H1 (cell line): ENCODE measurements around the gene ARHGEF4. TPM values are rescaled to one million over a fixed set of nuclear protein-coding genes. Genes with fewer than 3 reads are reported as not detected.

Experiments used
- CTCF ChIA-PET: fragments of 300-600 bp; sonication (Branson Sonifier 250); formaldehyde crosslinking; loops from one replicate; lab custom pipeline; 2021; ENCODE audit not compliant: partially characterized antibody; lab: Charles Lee
- POLR2A ChIA-PET: fragments of 300-600 bp; sonication (Branson Sonifier 250); formaldehyde crosslinking; loops from one replicate; lab custom pipeline; 2021; ENCODE audit warnings: inconsistent platforms; ENCODE audit not compliant: partially characterized antibody; lab: Charles Lee
- DNase-seq, 2 experiments: peaks; one replicate each; pipeline versions ENCODE4 v3.0.0 to v3.0.0-alpha.2; 2010 to 2022; ENCODE audit warnings: low spot score in 2 of 2, low read depth in 1 of 2, mixed read lengths in 1 of 2
- FAIRE-seq: peaks from 2 replicates; lab custom pipeline; 2011; peaks lifted over from hg19 to GRCh38; lab: Jason Lieb, UNC
- H2AFZ ChIP-seq: 2 replicates; pipeline ENCODE4 v1.8.1; 2012; ENCODE audit warnings: low read length, inconsistent platforms
- H2AK5ac ChIP-seq: 2 replicates; pipeline ENCODE4 v1.6.1; 2013; ENCODE audit warnings: low read depth, low read length
- H2BK120ac ChIP-seq: replicated peaks from 2 replicates; pipeline ENCODE3; 2013; ENCODE audit warnings: low read depth, low read length, inconsistent platforms
- H2BK12ac ChIP-seq: 2 replicates; pipeline ENCODE4 v1.6.1; 2013; ENCODE audit warnings: low read depth, low read length
- H2BK15ac ChIP-seq: 2 replicates; pipeline ENCODE4 v1.6.1; 2013; ENCODE audit warnings: low read length
- H2BK20ac ChIP-seq: 2 replicates; pipeline ENCODE4 v1.6.1; 2013; ENCODE audit warnings: low read length
- H2BK5ac ChIP-seq: 2 replicates; pipeline ENCODE4 v1.6.1; 2013; ENCODE audit warnings: low read depth, low read length
- H3K14ac ChIP-seq: 2 replicates; pipeline ENCODE4 v1.6.1; 2013; ENCODE audit warnings: inconsistent platforms; ENCODE audit not compliant: insufficient read length
- H3K18ac ChIP-seq: 2 replicates; pipeline ENCODE4 v1.6.1; 2013; ENCODE audit warnings: low read length; ENCODE audit errors: extremely low read depth
- H3K23ac ChIP-seq: 2 replicates; pipeline ENCODE4 v1.6.1; 2013; ENCODE audit warnings: inconsistent platforms; ENCODE audit not compliant: insufficient read length
- H3K23me2 ChIP-seq: 2 replicates; pipeline ENCODE4 v1.6.1; 2013; ENCODE audit warnings: low read depth, low read length
- H3K27ac ChIP-seq: 2 replicates; pipeline ENCODE4 v1.6.1; 2011; ENCODE audit warnings: low read depth, low read length, inconsistent platforms
- H3K27me3 ChIP-seq, 4 experiments: replicated peaks in 1 of 4; 1 replicate in 1 of 4; 2 replicates in 3 of 4; pipeline versions ENCODE4 v1.6.1 to v1.8.1; 2011 to 2013; ENCODE audit warnings: low read length in 3 of 4, mild to moderate bottlenecking in 3 of 4, inconsistent platforms in 2 of 4, mixed read lengths in 2 of 4, moderate library complexity in 1 of 4; ENCODE audit not compliant: control insufficient read depth in 3 of 4, insufficient read depth in 3 of 4; ENCODE audit errors: extremely low read depth in 1 of 4
- H3K36me3 ChIP-seq, 4 experiments: 2 replicates each; pipeline versions ENCODE4 v1.6.1 to v1.8.1; 2011 to 2013; ENCODE audit warnings: mild to moderate bottlenecking in 4 of 4, low read length in 3 of 4, moderate library complexity in 2 of 4, control low read depth in 1 of 4, inconsistent platforms in 1 of 4; ENCODE audit not compliant: insufficient read depth in 4 of 4, control insufficient read depth in 2 of 4
- H3K4ac ChIP-seq: replicated peaks from 2 replicates; pipeline ENCODE3; 2013; ENCODE audit warnings: low read length, low read depth, mixed read lengths, inconsistent platforms; ENCODE audit not compliant: insufficient read length
- H3K4me1 ChIP-seq, 4 experiments: replicated peaks in 1 of 4; 1 replicate in 1 of 4; 2 replicates in 3 of 4; pipeline versions ENCODE4 v1.6.1 to v1.8.1; 2011 to 2013; ENCODE audit warnings: low read length in 3 of 4, inconsistent platforms in 2 of 4, mixed read lengths in 1 of 4; ENCODE audit not compliant: insufficient read depth in 4 of 4, control insufficient read depth in 3 of 4
- H3K4me2 ChIP-seq, 2 experiments: 2 replicates each; pipeline versions ENCODE4 v1.6.1 to v1.8.1; 2011 to 2013; ENCODE audit warnings: low read depth in 2 of 2, low read length in 2 of 2, control low read depth in 1 of 2, inconsistent platforms in 1 of 2, mild to moderate bottlenecking in 1 of 2; ENCODE audit not compliant: insufficient read depth in 1 of 2
- H3K4me3 ChIP-seq, 4 experiments: fragments of 200-600, 300-600 bp in 1 of 4; sonication (generic), shearing (Covaris generic), sonication (Bioruptor Twin) in 1 of 4; 2 replicates each; pipeline versions ENCODE4 v1.5.1 to v1.8.1; 2011 to 2016; ENCODE audit warnings: low read length in 4 of 4, low read depth in 3 of 4, control low read depth in 2 of 4, inconsistent platforms in 2 of 4, mild to moderate bottlenecking in 2 of 4, mixed read lengths in 1 of 4, moderate library complexity in 1 of 4; ENCODE audit not compliant: insufficient read depth in 2 of 4; ENCODE audit errors: extremely low read depth in 1 of 4
- H3K56ac ChIP-seq: replicated peaks from 2 replicates; pipeline ENCODE3; 2013; ENCODE audit warnings: low read depth, mild to moderate bottlenecking, mixed read lengths, low read length, inconsistent platforms; ENCODE audit not compliant: insufficient read length
- H3K79me1 ChIP-seq: 2 replicates; pipeline ENCODE4 v1.6.1; 2013; ENCODE audit warnings: low read depth, low read length, control low read depth
- H3K79me2 ChIP-seq, 2 experiments: 2 replicates each; pipeline versions ENCODE4 v1.6.1 to v1.8.1; 2012 to 2013; ENCODE audit warnings: low read length in 2 of 2, mild to moderate bottlenecking in 2 of 2, inconsistent platforms in 1 of 2; ENCODE audit not compliant: insufficient read depth in 2 of 2, control insufficient read depth in 1 of 2
- H3K9ac ChIP-seq, 4 experiments: replicated peaks in 1 of 4; 1 replicate in 1 of 4; 2 replicates in 3 of 4; pipeline versions ENCODE4 v1.6.1 to v1.8.1; 2011 to 2013; ENCODE audit warnings: low read depth in 3 of 4, low read length in 3 of 4, control low read depth in 2 of 4, mild to moderate bottlenecking in 2 of 4, moderate library complexity in 2 of 4, inconsistent platforms in 1 of 4; ENCODE audit errors: extremely low read depth in 1 of 4
- H3K9me3 ChIP-seq, 2 experiments: 2 replicates each; pipeline versions ENCODE4 v1.6.1 to v1.8.1; 2012 to 2013; ENCODE audit warnings: mild to moderate bottlenecking in 2 of 2, moderate library complexity in 2 of 2, control low read depth in 1 of 2, inconsistent platforms in 1 of 2, low read depth in 1 of 2, low read length in 1 of 2, mixed read lengths in 1 of 2; ENCODE audit not compliant: insufficient read depth in 2 of 2
- H4K20me1 ChIP-seq, 2 experiments: replicated peaks in 1 of 2; 2 replicates each; pipeline versions ENCODE3 to v1.8.1; 2011 to 2013; ENCODE audit warnings: inconsistent platforms in 2 of 2, low read length in 2 of 2, mild to moderate bottlenecking in 1 of 2; ENCODE audit not compliant: insufficient read depth in 2 of 2, control insufficient read depth in 1 of 2
- H4K5ac ChIP-seq: 2 replicates; pipeline ENCODE4 v1.6.1; 2013; ENCODE audit warnings: low read length, low read depth, mixed read lengths, inconsistent platforms; ENCODE audit not compliant: insufficient read length
- H4K8ac ChIP-seq: 2 replicates; pipeline ENCODE4 v1.8.0; 2013; ENCODE audit warnings: mild to moderate bottlenecking, moderate library complexity, low read length, inconsistent platforms; ENCODE audit not compliant: insufficient read depth; ENCODE audit errors: extremely low read depth
- H4K91ac ChIP-seq: replicated peaks from 2 replicates; pipeline ENCODE3; 2013; ENCODE audit warnings: low read length, mixed read lengths, inconsistent platforms; ENCODE audit not compliant: insufficient read length
- BRCA1 ChIP-seq: IDR thresholded peaks from 2 replicates; pipeline ENCODE4 v1.6.1; 2012; ENCODE audit warnings: low read depth, low read length, improper control_type of control experiment
- KDM1A ChIP-seq: fragments of 200-600, 300-600 bp; sonication (generic); IDR thresholded peaks from 2 replicates; pipeline ENCODE4 v1.7.1; 2016; ENCODE audit warnings: mild to moderate bottlenecking, low read length, borderline replicate concordance
- WGBS, 2 experiments: shearing (Covaris generic) in 1 of 2; methylation state at CpG; one replicate each; pipeline versions ENCODE4 v1.1.6 to v1.1.7; 2013 to 2015; ENCODE audit warnings: low lambda C conversion rate in 2 of 2, mixed read lengths in 2 of 2, inconsistent platforms in 1 of 2, low coverage in 1 of 2, missing lambda C conversion rate in 1 of 2; ENCODE audit not compliant: insufficient replicate concordance in 2 of 2, insufficient coverage in 1 of 2, insufficient read length in 1 of 2; ENCODE audit errors: extremely low coverage in 1 of 2, missing lambda C conversion rate in 1 of 2; 5-methylcytosine and 5-hydroxymethylcytosine counted together
- polyA plus RNA-seq, 7 experiments: library from polyadenylated mRNA; depleted of rRNA in 3 of 7; stranded (reverse) in 5 of 7; unstranded in 2 of 7; fragments of >200 nt in 5 of 7; fragments of 200-250 nt in 2 of 7; gene quantifications; 1 replicate in 5 of 7; 2 replicates in 1 of 7; 4 replicates in 1 of 7; pipeline versions ENCODE4 v1.2.1 to v1.2.3, GENCODE V29; 2011 to 2013; ENCODE audit warnings: missing spikeins in 2 of 7, mixed read lengths in 2 of 7
- total RNA-seq: library from RNA; stranded (reverse); fragmentation: NEBNext Ultra II Directional; extraction: Animal tissue kit (Norgen Biotek cat#: 25700); gene quantifications from 2 replicates; pipeline ENCODE4 v1.2.1, GENCODE V29; 2021

Gene ARHGEF4
- total and polyA plus RNA-seq, 2 of the 8 experiments (the other 6 are each of a cell fraction or from before 2014, with no cell fraction given): 10.6 to 14.6 TPM

DNA sequence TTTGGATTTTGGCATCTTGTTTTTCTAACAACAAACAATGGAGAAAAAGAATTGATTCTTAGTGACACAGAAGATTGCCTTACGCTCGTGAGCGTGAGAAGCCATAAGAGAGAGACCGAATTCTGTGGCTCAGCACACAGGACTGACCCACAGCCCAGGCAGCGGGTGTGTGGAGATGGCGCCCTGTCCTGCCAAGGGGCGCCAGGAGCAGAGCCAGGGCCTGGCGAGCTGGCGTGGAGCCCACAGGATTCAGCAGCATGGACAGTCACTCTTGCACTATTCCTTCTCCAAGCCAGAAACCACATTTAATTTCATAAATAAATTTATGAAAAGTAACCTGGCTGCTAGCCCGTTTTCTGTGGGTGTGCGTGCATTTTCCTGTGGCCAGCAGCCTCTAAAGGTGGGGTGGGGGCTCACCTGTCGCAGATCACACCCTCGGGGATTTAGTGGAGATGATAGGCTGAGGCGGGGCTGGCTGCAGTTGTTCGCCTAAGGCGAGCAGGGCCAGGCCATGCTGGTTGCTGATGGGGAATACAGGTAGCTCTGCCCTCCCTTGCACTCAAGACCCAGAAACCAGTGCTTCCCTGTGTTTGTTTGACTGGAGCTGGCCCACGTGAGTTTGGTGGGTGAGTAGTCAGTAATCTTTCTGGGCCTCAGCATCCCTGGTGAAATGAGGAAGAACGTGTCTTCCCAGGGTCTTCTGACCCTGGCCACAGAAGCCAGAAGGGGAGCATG is 210.4 kb downstream of the ARHGEF4 start:
- no peak overlapping the region for H4K5ac ChIP-seq
- CTCF ChIA-PET: no interaction called here
- H3K79me2 ChIP-seq: peaks cover 0 to 6% of the 10 kb centered on the region in 2 experiments; a peak in 1 of 4 replicates
- H3K4me2 ChIP-seq: no peak overlapping the region
- no peak overlapping the region for H2AK5ac ChIP-seq
- no peak overlapping the region for H3K9ac ChIP-seq
- no peak overlapping the region for H2BK15ac ChIP-seq
- no peak overlapping the region for H4K91ac ChIP-seq
- peak overlapping the region; percentile 83; the same call in 1 of the 2 replicates for H4K8ac ChIP-seq
- H3K79me1 ChIP-seq: peaks cover 4% of the 10 kb centered on the region; the same call in 1 of the 2 replicates
- H2BK5ac ChIP-seq: no peak overlapping the region
- H3K23ac ChIP-seq: no peak overlapping the region
- H3K18ac ChIP-seq: no peak overlapping the region
- FAIRE-seq (no peak), DNase-seq (no peak)
- peaks cover 0 to 5% (median 0%) of the 10 kb centered on the region in 4 experiments; a peak in 3 of 7 replicates for H3K4me1 ChIP-seq
- no peak overlapping the region for H2BK120ac ChIP-seq
- no peak overlapping the region for H3K14ac ChIP-seq
- H3K4me3 ChIP-seq: no peak overlapping the region
- no peak overlapping the region for H2BK12ac ChIP-seq
- H2BK20ac ChIP-seq: no peak overlapping the region
- 94% methylated on average over 18 of the region's 18 CpGs; no CpG with 5 or more reads in 1 of the 2 experiments for WGBS, 2 experiments
- H3K36me3 ChIP-seq: peaks cover 10 to 44% (median 25%) of the 10 kb centered on the region in 4 experiments; a peak in 7 of 8 replicates
- no peaks in the 10 kb centered on the region for H3K9me3 ChIP-seq
- no peaks in the 10 kb centered on the region for H3K23me2 ChIP-seq
- H3K56ac ChIP-seq: no peak overlapping the region
- no peak overlapping the region for H3K27ac ChIP-seq
- H3K4ac ChIP-seq: no peak overlapping the region
- peaks cover 11 to 28% of the 10 kb centered on the region in 2 experiments for H4K20me1 ChIP-seq
- H2AFZ ChIP-seq: no peak overlapping the region
- POLR2A ChIA-PET: interaction anchor here (1.3 to 4.0 kb wide), 2 partner anchors 18 to 45 kb away, joined by 3 to 13 read pairs; partner anchors contain the start of gene FAM168B
- H3K27me3 ChIP-seq: no peaks in the 10 kb centered on the region
- TF ChIP-seq BRCA1 (no peak), KDM1A (no peak)
